ENCODE results near the gene SCFD2.
A peak's percentile ranks its signal among the peaks of the same experiment; 100 is the strongest.

Gene SCFD2

GRCh38 chr4:53089936-53090729 is 275.7 kb downstream of the SCFD2 start:
- Histone ChIP-seq H3K36me3 (ENCODE audit: control insufficient read depth, insufficient read depth, low read length) (no peaks in the 10 kb centered on the region), H3K27me3 (replicated peaks; ENCODE audit: control insufficient read depth, insufficient read depth, low read length) (no peaks in the 10 kb centered on the region), H3K4me3 (replicated peaks; ENCODE audit: low read depth, low read length) (no peak overlapping the region)
- TF ChIP-seq CTCF (IDR thresholded peaks at IDR 0.05; ENCODE audit: insufficient read depth, low read length, poor library complexity, severe bottlenecking), result no peak
- DNase-seq (ENCODE audit: extremely low read depth, insufficient read length), result no peak

- no peak for DNase-seq (ENCODE audit: extremely low read depth, insufficient read length)
- Histone ChIP-seq H3K27me3 (replicated peaks; ENCODE audit: control insufficient read depth, insufficient read depth, low read length) (no peaks in the 10 kb centered on the region), H3K4me3 (replicated peaks; ENCODE audit: low read depth, low read length) (no peak overlapping the region), H3K36me3 (ENCODE audit: control insufficient read depth, insufficient read depth, low read length) (no peaks in the 10 kb centered on the region)
- TF ChIP-seq CTCF (IDR thresholded peaks at IDR 0.05; ENCODE audit: insufficient read depth, low read length, poor library complexity, severe bottlenecking), result no peak
These were observed 277.7 kb downstream of the SCFD2 start for GRCh38 chr4:53088152-53088551.

- no peaks in the 10 kb centered on the region for H3K27me3 ChIP-seq (replicated peaks; ENCODE audit: control insufficient read depth, insufficient read depth, low read length)
- H3K36me3 ChIP-seq (ENCODE audit: control insufficient read depth, insufficient read depth, low read length), result no peaks in the 10 kb centered on the region
- H3K4me3 ChIP-seq (replicated peaks; ENCODE audit: low read depth, low read length), result no peak overlapping the region
- no peak for DNase-seq (ENCODE audit: extremely low read depth, insufficient read length)
- no peak for TF ChIP-seq CTCF (IDR thresholded peaks at IDR 0.05; ENCODE audit: insufficient read depth, low read length, poor library complexity, severe bottlenecking)
These were observed 289.4 kb downstream of the SCFD2 start for GRCh38 chr4:53076374-53076958.

GRCh38 chr4:53075162-53075785 is 290.6 kb downstream of the SCFD2 start:
- H3K36me3 ChIP-seq (ENCODE audit: control insufficient read depth, insufficient read depth, low read length), result no peaks in the 10 kb centered on the region
- H3K4me3 ChIP-seq (replicated peaks; ENCODE audit: low read depth, low read length), result no peak overlapping the region
- peak; percentile 27 for DNase-seq (ENCODE audit: extremely low read depth, insufficient read length)
- H3K27me3 ChIP-seq (replicated peaks; ENCODE audit: control insufficient read depth, insufficient read depth, low read length), result no peaks in the 10 kb centered on the region
- TF ChIP-seq CTCF (IDR thresholded peaks at IDR 0.05; ENCODE audit: insufficient read depth, low read length, poor library complexity, severe bottlenecking), result no peak

GRCh38 chr4:53068755-53069330 is 297.0 kb downstream of the SCFD2 start:
- no peak overlapping the region for H3K4me3 ChIP-seq (replicated peaks; ENCODE audit: low read depth, low read length)
- no peak for TF ChIP-seq CTCF (IDR thresholded peaks at IDR 0.05; ENCODE audit: insufficient read depth, low read length, poor library complexity, severe bottlenecking)
- DNase-seq (ENCODE audit: extremely low read depth, insufficient read length), result no peak
- H3K36me3 ChIP-seq (ENCODE audit: control insufficient read depth, insufficient read depth, low read length), result no peaks in the 10 kb centered on the region
- H3K27me3 ChIP-seq (replicated peaks; ENCODE audit: control insufficient read depth, insufficient read depth, low read length), result no peaks in the 10 kb centered on the region
